Epithelial cell of esophagus (primary cell): ENCODE data around the gene ITGA2B.

Experiments used
- DNase-seq: peaks from one replicate; pipeline ENCODE4 v3.0.0; 2010; ENCODE audit warnings: low read depth
- H3K4me3 ChIP-seq: 2 replicates; pipeline ENCODE4 v1.5.1; 2011; ENCODE audit warnings: mild to moderate bottlenecking, low read length, control low read depth
- TF ChIP-seq, protein P1 (sequence below): IDR thresholded peaks from 2 replicates; pipeline ENCODE4 v1.5.1; 2011; ENCODE audit warnings: low read depth, mild to moderate bottlenecking, low read length, control low read depth, inconsistent platforms; ENCODE audit not compliant: insufficient read depth; ENCODE audit errors: missing control alignments

The ITGA2B gene

DNA sequence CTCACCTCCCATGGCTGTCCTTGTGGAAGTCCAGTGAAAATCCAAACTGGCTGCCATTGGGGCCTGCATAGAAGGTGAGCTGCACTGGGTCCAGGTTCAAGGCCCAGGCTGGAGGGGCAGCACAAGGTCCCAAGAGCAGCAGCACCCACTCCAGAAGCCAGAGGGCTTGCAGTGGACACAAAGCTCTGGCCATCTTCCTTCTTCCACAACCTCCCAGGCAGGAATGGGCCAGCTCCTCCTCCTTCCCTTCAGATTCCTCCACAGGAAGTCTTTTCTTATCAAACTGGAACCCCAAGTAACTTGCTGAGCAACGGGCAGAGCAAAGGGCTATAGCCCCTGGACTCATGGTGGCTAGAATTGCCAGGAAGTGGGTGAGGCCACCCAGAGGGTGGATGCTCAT, at the start of gene ITGA2B:
ITGA2B (minus strand) TSS at position 369 of the 400 bp plus-strand sequence; CDS start at position 193, 176 bp downstream.
- no peak within 1 kb of the TSS for H3K4me3 ChIP-seq
- TF ChIP-seq, protein P1, sequence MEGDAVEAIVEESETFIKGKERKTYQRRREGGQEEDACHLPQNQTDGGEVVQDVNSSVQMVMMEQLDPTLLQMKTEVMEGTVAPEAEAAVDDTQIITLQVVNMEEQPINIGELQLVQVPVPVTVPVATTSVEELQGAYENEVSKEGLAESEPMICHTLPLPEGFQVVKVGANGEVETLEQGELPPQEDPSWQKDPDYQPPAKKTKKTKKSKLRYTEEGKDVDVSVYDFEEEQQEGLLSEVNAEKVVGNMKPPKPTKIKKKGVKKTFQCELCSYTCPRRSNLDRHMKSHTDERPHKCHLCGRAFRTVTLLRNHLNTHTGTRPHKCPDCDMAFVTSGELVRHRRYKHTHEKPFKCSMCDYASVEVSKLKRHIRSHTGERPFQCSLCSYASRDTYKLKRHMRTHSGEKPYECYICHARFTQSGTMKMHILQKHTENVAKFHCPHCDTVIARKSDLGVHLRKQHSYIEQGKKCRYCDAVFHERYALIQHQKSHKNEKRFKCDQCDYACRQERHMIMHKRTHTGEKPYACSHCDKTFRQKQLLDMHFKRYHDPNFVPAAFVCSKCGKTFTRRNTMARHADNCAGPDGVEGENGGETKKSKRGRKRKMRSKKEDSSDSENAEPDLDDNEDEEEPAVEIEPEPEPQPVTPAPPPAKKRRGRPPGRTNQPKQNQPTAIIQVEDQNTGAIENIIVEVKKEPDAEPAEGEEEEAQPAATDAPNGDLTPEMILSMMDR, result no peak
- no peak for DNase-seq

DNA sequence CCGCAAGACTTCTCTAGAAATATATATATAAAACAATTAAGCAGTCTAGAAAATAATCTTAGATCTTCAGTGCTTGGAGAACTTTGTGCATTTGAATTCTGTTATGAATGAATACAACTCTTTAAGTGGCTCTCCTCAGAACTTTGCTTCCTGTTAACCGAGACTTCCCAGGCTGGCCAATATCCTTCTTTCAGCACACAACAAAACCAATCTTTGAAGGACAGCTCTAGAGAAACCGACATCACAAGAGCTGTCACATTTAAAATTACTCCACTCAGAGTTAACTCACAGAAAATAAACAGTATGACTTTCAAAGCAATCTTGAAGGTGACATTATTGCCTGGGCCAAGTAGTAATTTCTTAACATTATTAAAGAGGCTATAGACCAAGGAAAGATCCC, 49.7 kb upstream of the ITGA2B start:
- DNase-seq, result no peak
- H3K4me3 ChIP-seq, result no peak overlapping the region
- TF ChIP-seq, protein P1, result no peak

DNA sequence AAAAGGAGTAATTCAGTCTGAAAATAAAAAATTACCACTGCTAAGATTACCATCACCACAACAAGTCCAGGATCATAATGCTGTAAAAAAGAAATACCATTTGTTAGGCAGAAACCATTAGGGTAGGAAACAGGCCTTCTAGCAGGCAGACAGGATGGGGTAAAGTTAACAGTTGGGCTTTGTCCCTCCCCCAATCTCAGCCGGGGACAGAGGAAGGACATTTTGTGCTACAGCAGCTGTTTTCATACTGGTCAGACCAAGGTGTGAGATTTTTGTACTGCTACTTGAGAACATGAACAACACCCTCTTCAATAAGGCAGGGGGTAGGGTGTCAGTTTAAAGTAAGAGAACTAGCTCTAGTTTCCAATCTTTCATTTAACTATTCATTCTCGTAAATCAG, 49.2 kb upstream of the ITGA2B start:
- TF ChIP-seq, protein P1, result no peak
- no peak overlapping the region for H3K4me3 ChIP-seq
- no peak for DNase-seq

DNA sequence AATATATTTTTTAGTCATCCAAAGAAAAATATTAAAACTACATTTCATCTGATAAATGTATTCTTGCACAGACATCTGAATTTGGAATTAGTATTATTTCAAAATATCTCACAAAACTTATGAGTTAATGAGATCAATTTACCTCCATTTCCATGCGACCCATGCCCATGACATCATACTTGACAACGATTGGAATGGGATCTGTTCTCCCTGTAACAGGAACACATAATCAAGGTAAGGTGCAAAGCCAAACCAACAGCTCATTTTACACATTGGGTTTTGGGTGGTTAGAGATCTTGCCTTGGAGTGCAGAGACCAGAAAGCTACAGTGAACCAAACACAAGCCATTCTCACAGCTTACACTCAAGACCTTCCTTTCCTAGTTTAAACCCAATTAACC, 46.9 kb upstream of the ITGA2B start:
- DNase-seq, result no peak
- TF ChIP-seq, protein P1, result no peak
- H3K4me3 ChIP-seq, result no peak overlapping the region

DNA sequence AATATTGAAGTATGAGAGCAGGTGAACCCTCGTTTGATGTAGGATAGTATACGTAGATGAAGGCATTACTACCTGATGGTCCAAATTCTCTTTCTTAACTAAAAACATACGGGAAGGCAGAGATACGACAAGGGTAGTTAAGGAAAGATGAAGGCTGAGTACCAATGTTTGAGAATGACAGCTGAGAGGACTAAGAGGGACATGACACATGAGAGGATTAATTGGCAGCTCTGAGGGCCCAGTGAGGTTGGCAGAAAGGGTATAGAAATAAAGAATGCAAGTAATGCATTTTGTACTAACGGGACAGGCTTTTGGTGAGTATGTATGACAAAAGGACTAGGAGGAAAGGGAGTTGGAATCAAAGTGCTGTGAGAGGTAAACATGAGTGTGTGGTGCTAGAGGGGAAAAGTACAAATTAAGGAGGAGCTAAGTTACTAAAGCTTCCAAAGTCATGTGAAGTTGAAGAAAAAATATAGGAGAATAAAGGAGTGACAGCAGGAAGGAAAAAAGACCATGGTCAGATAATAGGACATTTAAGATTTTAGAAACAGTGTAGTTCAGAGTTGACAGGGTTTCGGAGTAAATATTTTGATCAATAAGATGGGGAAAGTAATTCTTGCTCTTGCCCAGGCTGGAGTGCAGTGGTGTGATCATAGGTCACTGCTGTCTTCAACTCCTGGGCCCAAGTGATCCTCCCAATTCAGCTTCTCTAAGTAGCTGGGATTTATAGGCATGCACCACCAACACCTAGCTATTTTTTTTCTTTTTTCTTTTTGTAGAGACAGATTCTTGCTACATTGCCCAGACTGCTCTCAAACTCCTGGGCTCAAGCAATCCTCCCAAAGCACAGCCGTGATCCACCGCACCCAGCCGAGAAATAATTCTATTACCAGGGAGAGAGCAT, 43.1 kb upstream of the ITGA2B start:
- H3K4me3 ChIP-seq, result no peak overlapping the region
- no peak for DNase-seq
- TF ChIP-seq, protein P1, result no peak

DNA sequence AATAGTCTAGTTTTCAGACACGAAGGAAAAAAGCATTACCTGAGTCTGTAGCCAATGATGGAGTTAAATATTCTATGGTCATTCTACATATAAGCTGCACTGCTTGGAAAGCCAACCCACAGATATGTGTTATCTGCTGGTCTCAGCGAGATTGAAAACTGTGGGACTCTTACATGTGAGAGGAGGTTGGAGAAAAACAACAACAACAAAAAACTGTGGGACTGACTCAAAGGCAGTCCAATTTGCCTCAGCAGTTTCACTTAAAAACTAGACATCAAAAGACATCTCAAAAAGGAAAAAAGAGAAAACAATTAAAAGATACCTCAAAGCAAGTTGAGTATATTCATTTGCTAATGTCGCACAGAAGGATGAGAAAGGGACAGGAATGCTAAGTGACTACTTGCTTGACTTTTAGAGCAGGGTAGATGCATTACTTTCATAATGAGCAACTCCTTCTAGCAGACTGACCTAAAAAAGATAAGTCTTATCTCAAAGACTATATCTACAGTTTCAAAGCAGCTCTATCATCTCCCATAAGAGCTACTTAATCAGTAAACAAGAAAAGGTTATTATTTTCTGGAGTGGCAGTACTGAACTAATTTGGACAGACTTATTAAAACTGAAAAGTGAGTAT, 35.5 kb upstream of the ITGA2B start:
- no peak overlapping the region for H3K4me3 ChIP-seq
- TF ChIP-seq, protein P1, result no peak
- no peak for DNase-seq
